H1 (cell line): Measurements from ENCODE around the gene DNAJC6. TPM values are rescaled to one million over a fixed set of nuclear protein-coding genes. Genes with fewer than 3 reads are reported as not detected.

ENCODE experiments used
- ATF2 ChIP-seq: IDR thresholded peaks from 2 replicates; pipeline ENCODE4 v1.6.1; 2012; ENCODE audit warnings: low read length, inconsistent platforms
- EGR1 ChIP-seq: IDR thresholded peaks from 2 replicates; pipeline ENCODE4 v1.6.1; 2011; ENCODE audit warnings: low read depth, low read length, borderline replicate concordance
- SIX5 ChIP-seq: IDR thresholded peaks from 2 replicates; pipeline ENCODE4 v1.6.1; 2011; ENCODE audit warnings: mild to moderate bottlenecking, low read depth, low read length
- ZNF274 ChIP-seq: IDR thresholded peaks from 2 replicates; pipeline ENCODE4 v1.7.0; 2012; ENCODE audit warnings: low read length, borderline replicate concordance; ENCODE audit errors: extremely low read depth
- polyA plus RNA-seq, 7 experiments: library from polyadenylated mRNA; depleted of rRNA in 3 of 7; stranded (reverse) in 5 of 7; unstranded in 2 of 7; fragments of >200 nt in 5 of 7; fragments of 200-250 nt in 2 of 7; gene quantifications; 1 replicate in 5 of 7; 2 replicates in 1 of 7; 4 replicates in 1 of 7; pipeline versions ENCODE4 v1.2.1 to v1.2.3, GENCODE V29; 2011 to 2013; ENCODE audit warnings: missing spikeins in 2 of 7, mixed read lengths in 2 of 7
- total RNA-seq: library from RNA; stranded (reverse); fragmentation: NEBNext Ultra II Directional; extraction: Animal tissue kit (Norgen Biotek cat#: 25700); gene quantifications from 2 replicates; pipeline ENCODE4 v1.2.1, GENCODE V29; 2021

DNAJC6 gene
- total and polyA plus RNA-seq, 2 of the 8 experiments (the other 6 are each of a cell fraction or from before 2014, with no cell fraction given), result 1.6 to 3.0 TPM

GRCh38 chr1:65414538-65414937, 105.2 kb downstream of the DNAJC6 start (continued):
- TF ChIP-seq ATF2 (no peak), EGR1 (no peak), ZNF274 (no peak), SIX5 (no peak)
- TF ChIP-seq, all 59 proteins: peak for 0
